ENCODE measurements around the gene BSN. TPM values are rescaled to one million over a fixed set of nuclear protein-coding genes. Genes with fewer than 3 reads are reported as not detected.

BSN gene
- total RNA-seq, 2 experiments from 2014 or later = 0.03 to 0.27 TPM

- BruUV-seq (replicated peaks) = no TSS peak
- H2AFZ ChIP-seq (ENCODE audit: low read length) = no peak overlapping the region
- no peaks in the 10 kb centered on the region for H3K79me2 ChIP-seq (ENCODE audit: insufficient read depth, low read depth, low read length)
- no peaks in the 10 kb centered on the region for H3K36me3 ChIP-seq (ENCODE audit: insufficient read depth, low read length)
- ChIA-PET CTCF (ENCODE audit: unreplicated experiment) (no interaction called here), POLR2A (no interaction called here)
- TF ChIP-seq CTCF (conservative IDR thresholded peaks at IDR 0.05; ENCODE audit: low read length) = no peak
- TF ChIP-seq EZH2phosphoT487 (IDR thresholded peaks at IDR 0.05; ENCODE audit: borderline replicate concordance, low read depth, low read length) = no peak
- H3K4me3 ChIP-seq (ENCODE audit: low read depth, low read length, poor library complexity, severe bottlenecking) = no peak overlapping the region
- no peak for DNase-seq (ENCODE audit: low spot score)
- no peak overlapping the region for H3K4me2 ChIP-seq (ENCODE audit: low read length)
- H3K27ac ChIP-seq (ENCODE audit: low read depth, low read length, poor library complexity, severe bottlenecking) = no peak overlapping the region
- no peaks in the 10 kb centered on the region for H3K9me3 ChIP-seq (ENCODE audit: low read length)
- H3K4me1 ChIP-seq (ENCODE audit: insufficient read depth, low read length, poor library complexity, severe bottlenecking) = no peaks in the 10 kb centered on the region
- H3K9me2 ChIP-seq (ENCODE audit: insufficient read depth, low read length) = no peaks in the 10 kb centered on the region
- intact Hi-C loops (cut with micrococcal nuclease; ENCODE audit: unreplicated experiment) = no loop called here
- no peaks in the 10 kb centered on the region for H4K20me1 ChIP-seq (ENCODE audit: insufficient read depth, low read length)
These were observed 47.2 kb downstream of the BSN start for GRCh38 chr3:49601358-49602048.

DNA sequence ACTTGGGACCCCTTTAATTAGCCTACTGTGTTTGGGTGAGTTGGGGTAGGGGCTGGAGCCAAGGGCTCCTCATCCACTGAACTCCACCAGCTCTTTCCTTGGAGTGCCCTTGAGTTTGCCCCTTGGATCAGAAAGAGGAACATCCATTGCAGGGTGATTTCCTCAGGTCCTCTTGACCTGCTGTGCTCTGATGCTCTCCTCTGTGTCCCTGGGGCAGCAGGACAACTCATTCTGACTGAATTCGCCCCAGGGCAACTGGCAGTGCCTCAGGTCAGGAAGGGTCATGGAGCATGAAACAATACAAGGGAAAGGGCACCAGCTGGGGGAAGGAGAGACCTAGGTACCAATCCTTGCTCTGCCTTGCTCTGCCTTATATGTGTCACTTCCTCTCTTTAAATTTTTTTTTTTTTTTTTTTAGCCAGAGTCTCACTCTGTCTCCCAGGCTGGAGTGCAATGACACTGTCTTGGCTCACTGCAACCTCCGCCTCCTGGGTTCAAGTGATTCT lies 47.8 kb downstream of the BSN start:
- no peak for TF ChIP-seq CTCF (conservative IDR thresholded peaks at IDR 0.05; ENCODE audit: low read length)
- TF ChIP-seq EZH2phosphoT487 (IDR thresholded peaks at IDR 0.05; ENCODE audit: borderline replicate concordance, low read depth, low read length) = no peak
- Histone ChIP-seq H3K9me3 (ENCODE audit: low read length) (no peaks in the 10 kb centered on the region), H3K79me2 (ENCODE audit: insufficient read depth, low read depth, low read length) (no peaks in the 10 kb centered on the region), H3K4me2 (ENCODE audit: low read length) (no peak overlapping the region), H2AFZ (ENCODE audit: low read length) (no peak overlapping the region), H3K4me3 (ENCODE audit: low read depth, low read length, poor library complexity, severe bottlenecking) (no peak overlapping the region), H3K36me3 (ENCODE audit: insufficient read depth, low read length) (no peaks in the 10 kb centered on the region), H4K20me1 (ENCODE audit: insufficient read depth, low read length) (no peaks in the 10 kb centered on the region), H3K27ac (ENCODE audit: low read depth, low read length, poor library complexity, severe bottlenecking) (no peak overlapping the region), H3K4me1 (ENCODE audit: insufficient read depth, low read length, poor library complexity, severe bottlenecking) (no peaks in the 10 kb centered on the region), H3K9me2 (ENCODE audit: insufficient read depth, low read length) (no peaks in the 10 kb centered on the region)
- POLR2A ChIA-PET = interaction anchor here (0.7 kb wide), 1 partner anchor 270 kb away, joined by 3 read pairs; no protein-coding TSS in a partner anchor
- CTCF ChIA-PET (ENCODE audit: unreplicated experiment) = no interaction called here
- intact Hi-C loops (cut with micrococcal nuclease; ENCODE audit: unreplicated experiment) = no loop called here
- BruUV-seq (replicated peaks) = no TSS peak
- no peak for DNase-seq (ENCODE audit: low spot score)

DNA sequence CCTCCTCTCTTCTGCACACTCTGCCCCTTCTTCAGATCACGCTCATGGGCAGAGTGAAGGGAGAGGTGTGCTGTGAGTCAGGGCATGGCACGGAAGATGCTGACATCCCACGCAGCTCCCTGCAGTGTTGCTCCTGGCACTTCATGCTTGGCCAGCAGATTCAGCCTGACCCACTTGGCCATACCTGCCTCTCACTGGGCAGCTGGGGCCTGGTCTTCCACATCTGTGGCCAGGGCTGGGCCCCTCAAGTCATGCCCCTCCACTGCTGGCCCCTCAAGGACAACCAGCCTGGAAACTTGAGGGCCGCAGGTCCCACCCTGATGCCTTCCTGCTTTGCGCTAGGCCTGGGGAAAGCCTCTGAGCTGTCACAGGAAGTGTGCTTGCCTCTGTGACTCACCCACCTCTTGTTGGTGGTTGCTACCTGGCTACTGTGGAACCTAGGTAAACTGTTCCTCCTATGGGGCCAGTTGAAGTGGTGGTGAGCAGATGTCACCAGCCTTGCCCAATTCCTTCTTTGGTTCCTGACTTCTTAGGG lies 48.7 kb downstream of the BSN start:
- ChIA-PET POLR2A (interaction anchor here (0.6 to 0.7 kb wide), 2 partner anchors 38 to 269 kb away, joined by 3 to 4 read pairs; no protein-coding TSS in a partner anchor), CTCF (ENCODE audit: unreplicated experiment) (no interaction called here)
- no peak for DNase-seq (ENCODE audit: low spot score)
- TF ChIP-seq EZH2phosphoT487 (IDR thresholded peaks at IDR 0.05; ENCODE audit: borderline replicate concordance, low read depth, low read length) = no peak
- no peak for TF ChIP-seq CTCF (conservative IDR thresholded peaks at IDR 0.05; ENCODE audit: low read length)
- H3K4me2 ChIP-seq (ENCODE audit: low read length) = no peak overlapping the region
- H3K9me2 ChIP-seq (ENCODE audit: insufficient read depth, low read length) = no peaks in the 10 kb centered on the region
- H3K79me2 ChIP-seq (ENCODE audit: insufficient read depth, low read depth, low read length) = no peaks in the 10 kb centered on the region
- no peaks in the 10 kb centered on the region for H3K36me3 ChIP-seq (ENCODE audit: insufficient read depth, low read length)
- no peaks in the 10 kb centered on the region for H3K9me3 ChIP-seq (ENCODE audit: low read length)
- intact Hi-C loops (cut with micrococcal nuclease; ENCODE audit: unreplicated experiment) = no loop called here
- H3K4me1 ChIP-seq (ENCODE audit: insufficient read depth, low read length, poor library complexity, severe bottlenecking) = no peaks in the 10 kb centered on the region
- no TSS peak for BruUV-seq (replicated peaks)
- no peak overlapping the region for H2AFZ ChIP-seq (ENCODE audit: low read length)
- H4K20me1 ChIP-seq (ENCODE audit: insufficient read depth, low read length) = no peaks in the 10 kb centered on the region
- H3K4me3 ChIP-seq (ENCODE audit: low read depth, low read length, poor library complexity, severe bottlenecking) = no peak overlapping the region
- H3K27ac ChIP-seq (ENCODE audit: low read depth, low read length, poor library complexity, severe bottlenecking) = no peak overlapping the region

Measured in OCI-LY7 (cell line).